ACC112 (cell line): ENCODE measurements around the gene GCN1.

ENCODE experiments used
- H2AFZ ChIP-seq: fragments of 200-600 bp; sonication (generic); one replicate; pipeline ENCODE4 v1.6.0; 2017; ENCODE audit warnings: antibody characterized with exemption, low read length; ENCODE audit not compliant: unreplicated experiment
- H3K27ac ChIP-seq: fragments of 200-600 bp; sonication (generic); 2 replicates; pipeline ENCODE4 v1.5.1; 2014; ENCODE audit warnings: low read depth, mild to moderate bottlenecking, antibody characterized with exemption, low read length, moderate library complexity
- H3K27me3 ChIP-seq: fragments of 200-600 bp; sonication (generic); 2 replicates; pipeline ENCODE4 v1.6.1; 2014; ENCODE audit warnings: mild to moderate bottlenecking, antibody characterized with exemption, low read length, moderate library complexity, mixed read lengths; ENCODE audit not compliant: insufficient read depth
- H3K36me3 ChIP-seq: fragments of 200-600 bp; sonication (generic); 2 replicates; pipeline ENCODE4 v1.6.1; 2016; ENCODE audit warnings: mild to moderate bottlenecking, antibody characterized with exemption, low read length, moderate library complexity, mixed read lengths; ENCODE audit not compliant: insufficient read depth
- H3K4me1 ChIP-seq: fragments of 200-600 bp; sonication (generic); one replicate; pipeline ENCODE4 v1.6.1; 2016; ENCODE audit warnings: low read length, mixed read lengths; ENCODE audit not compliant: insufficient read depth, unreplicated experiment, control insufficient read depth
- H3K4me3 ChIP-seq: fragments of 200-600 bp; sonication (generic); 2 replicates; pipeline ENCODE4 v1.5.1; 2014; ENCODE audit warnings: mild to moderate bottlenecking, low read depth, low read length
- H3K79me2 ChIP-seq: fragments of 200-600 bp; sonication (generic); one replicate; pipeline ENCODE4 v1.6.0; 2016; ENCODE audit warnings: low read length; ENCODE audit not compliant: control insufficient read depth, unreplicated experiment, insufficient read depth

GCN1 gene

DNA sequence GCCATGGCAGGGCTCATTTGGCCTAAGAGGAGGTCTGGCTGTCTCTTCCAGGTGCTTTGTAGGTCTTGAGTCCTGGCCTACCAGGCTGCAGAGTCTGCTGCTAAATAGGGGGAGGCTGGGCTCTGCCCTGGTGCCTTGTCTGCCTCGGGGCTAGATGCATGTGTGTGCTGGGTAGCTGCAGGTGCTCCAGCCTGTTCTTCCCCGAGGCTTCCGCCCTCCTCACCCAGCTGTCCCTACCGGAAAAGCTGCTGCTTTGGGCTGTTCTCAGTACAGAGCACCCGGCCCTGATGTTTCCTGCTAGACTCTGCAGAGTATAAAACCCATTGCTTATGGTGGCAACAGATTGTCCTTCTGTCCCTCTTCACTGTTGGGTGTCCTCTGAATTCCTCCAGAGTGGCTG, 115.6 kb downstream of the GCN1 start:
- Histone ChIP-seq H3K27ac (no peak overlapping the region), H2AFZ (no peak overlapping the region), H3K4me1 (no peaks in the 10 kb centered on the region)

GRCh38 chr12:120077260-120077659, 117.3 kb downstream of the GCN1 start:
- H2AFZ ChIP-seq, result no peak overlapping the region

More for the DNA sequence above, 115.6 kb downstream of the GCN1 start:
- Histone ChIP-seq H3K4me3 (no peak overlapping the region), H3K79me2 (no peaks in the 10 kb centered on the region), H3K27me3 (peaks cover 39% of the 10 kb centered on the region), H3K36me3 (no peaks in the 10 kb centered on the region)

More at GRCh38 chr12:120077260-120077659, 117.3 kb downstream of the GCN1 start:
- Histone ChIP-seq H3K27me3 (peaks cover 50% of the 10 kb centered on the region), H3K79me2 (no peaks in the 10 kb centered on the region), H3K36me3 (no peaks in the 10 kb centered on the region), H3K4me3 (no peak overlapping the region), H3K27ac (no peak overlapping the region), H3K4me1 (no peaks in the 10 kb centered on the region)
